GM12891 (cell line): ENCODE results near the gene ZBTB7A.

ENCODE experiments used
- DNase-seq: peaks from one replicate; pipeline ENCODE4 v3.0.0; 2011; ENCODE audit warnings: low spot score; ENCODE audit not compliant: insufficient read length
- FAIRE-seq: peaks from 2 replicates; lab custom pipeline; 2011; peaks lifted over from hg19 to GRCh38; lab: Jason Lieb, UNC
- PAX5 ChIP-seq: IDR thresholded peaks from 2 replicates; pipeline ENCODE4 v1.6.1; 2011; ENCODE audit warnings: low read length, moderate library complexity, mild to moderate bottlenecking; ENCODE audit not compliant: insufficient read depth, severe bottlenecking
- POLR2A ChIP-seq: IDR thresholded peaks from 2 replicates; pipeline ENCODE4 v1.6.1; 2011; ENCODE audit warnings: low read depth, low read length, control low read depth
- POLR2AphosphoS5 ChIP-seq: IDR thresholded peaks from 2 replicates; pipeline ENCODE4 v1.6.1; 2011; ENCODE audit warnings: low read depth, low read length, control low read depth
- POU2F2 ChIP-seq: IDR thresholded peaks from 2 replicates; pipeline ENCODE4 v1.6.1; 2011; ENCODE audit warnings: low read depth, mild to moderate bottlenecking, control low read depth, low read length, moderate library complexity
- SPI1 ChIP-seq: IDR thresholded peaks from 2 replicates; pipeline ENCODE4 v1.6.1; 2011; ENCODE audit warnings: low read depth, low read length, control low read depth
- TAF1 ChIP-seq: IDR thresholded peaks from 2 replicates; pipeline ENCODE4 v1.6.1; 2011; ENCODE audit warnings: low read depth, low read length, control low read depth

The ZBTB7A gene

GRCh38 chr19:4030981-4031380, 35.7 kb downstream of the ZBTB7A start:
- FAIRE-seq = no peak
- no peak for TF ChIP-seq SPI1
- no peak for TF ChIP-seq POLR2A
- no peak for TF ChIP-seq PAX5
- TF ChIP-seq TAF1 = no peak
- TF ChIP-seq POU2F2 = no peak
- no peak for TF ChIP-seq POLR2AphosphoS5
- DNase-seq = no peak

- TF ChIP-seq SPI1 (no peak), TAF1 (no peak), PAX5 (no peak), POLR2A (no peak), POLR2AphosphoS5 (no peak), POU2F2 (no peak)
- no peak for DNase-seq
- FAIRE-seq = no peak
Measured at GRCh38 chr19:4030552-4030951, 36.1 kb downstream of the ZBTB7A start.

DNA sequence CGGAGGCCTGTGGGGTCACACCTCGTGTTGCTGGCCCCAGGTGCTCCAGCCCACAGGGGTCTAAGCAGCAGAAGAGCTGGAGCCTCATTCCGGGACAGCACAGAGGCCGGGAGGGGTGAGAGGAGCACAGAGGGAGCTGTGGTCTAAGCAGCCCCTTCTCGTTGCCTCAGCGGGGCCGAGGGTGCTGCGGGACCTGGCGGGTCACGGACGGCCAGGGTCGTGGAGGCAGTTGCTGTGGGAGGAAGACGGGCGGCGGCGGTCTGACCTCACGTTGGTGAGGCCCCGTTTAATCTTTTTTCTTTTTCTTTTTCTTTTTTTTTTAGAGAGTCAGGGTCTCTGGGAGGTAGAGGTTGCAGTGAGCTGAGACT, 37.5 kb downstream of the ZBTB7A start:
- no peak for DNase-seq
- no peak for FAIRE-seq
- TF ChIP-seq POLR2A (no peak), PAX5 (no peak), TAF1 (no peak), POLR2AphosphoS5 (no peak), SPI1 (no peak), POU2F2 (no peak)

DNA sequence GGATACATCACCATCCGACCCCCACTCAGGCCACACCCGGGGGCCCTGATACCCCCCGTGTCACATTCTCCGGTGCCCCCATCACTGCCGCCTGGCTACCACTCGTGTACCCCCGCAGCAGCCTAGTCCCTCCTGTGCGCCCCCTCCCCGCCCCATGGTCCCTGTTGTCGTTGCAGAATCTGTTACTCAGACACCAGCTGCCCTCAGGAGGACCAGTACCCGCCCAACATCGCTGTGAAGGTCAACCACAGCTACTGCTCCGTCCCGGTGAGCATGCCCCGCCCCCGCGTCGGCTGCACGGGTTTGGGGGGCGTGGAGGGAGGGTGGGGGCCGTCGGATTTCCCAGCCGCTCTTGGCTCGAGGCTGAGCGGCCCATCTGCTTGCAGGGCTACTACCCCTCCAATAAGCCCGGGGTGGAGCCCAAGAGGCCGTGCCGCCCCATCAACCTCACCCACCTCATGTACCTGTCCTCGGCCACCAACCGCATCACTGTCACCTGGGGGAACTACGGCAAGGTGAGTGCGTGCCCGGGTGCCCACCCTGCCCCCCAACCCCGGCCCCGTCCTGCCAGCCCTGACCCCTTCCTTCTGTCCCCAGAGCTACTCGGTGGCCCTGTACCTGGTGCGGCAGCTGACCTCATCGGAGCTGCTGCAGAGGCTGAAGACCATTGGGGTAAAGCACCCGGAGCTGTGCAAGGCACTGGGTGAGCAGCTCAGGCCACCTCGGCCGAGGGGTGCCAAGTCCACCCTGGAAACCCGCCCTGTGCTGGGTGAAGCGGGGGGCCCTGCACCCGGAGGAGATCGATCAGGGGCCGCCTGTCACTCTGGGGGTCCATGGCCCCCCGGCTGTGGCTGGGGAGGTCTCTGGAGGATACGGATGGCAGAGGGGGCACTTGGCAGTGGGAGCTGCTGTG, 38.1 kb downstream of the ZBTB7A start:
- no peak for FAIRE-seq
- TF ChIP-seq PAX5 = no peak
- no peak for TF ChIP-seq POU2F2
- TF ChIP-seq TAF1 = no peak
- no peak for TF ChIP-seq SPI1
- no peak for TF ChIP-seq POLR2A
- no peak for TF ChIP-seq POLR2AphosphoS5
- no peak for DNase-seq

DNA sequence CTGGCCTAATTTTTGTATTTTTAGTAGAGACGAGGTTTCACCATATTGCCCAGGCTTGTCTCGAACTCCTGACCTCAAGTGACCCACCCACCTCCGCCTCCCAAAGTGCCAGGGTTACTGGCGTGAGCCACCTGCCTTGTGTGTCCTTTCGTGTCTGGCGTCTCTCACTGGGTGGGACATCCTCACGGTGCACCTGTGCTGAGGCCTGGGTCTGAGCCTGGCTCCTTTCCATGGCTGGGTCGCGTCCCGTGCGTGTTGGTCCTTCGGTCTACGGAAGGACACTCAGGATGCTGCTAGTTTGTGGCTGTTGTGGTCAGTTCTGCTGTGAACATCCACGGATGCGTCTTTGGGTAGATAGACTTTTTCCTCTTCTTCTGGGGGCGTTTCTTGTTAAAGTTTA, 39.6 kb downstream of the ZBTB7A start:
- FAIRE-seq (no peak), DNase-seq (no peak)
- no peak for TF ChIP-seq PAX5
- TF ChIP-seq TAF1 = no peak
- no peak for TF ChIP-seq POU2F2
- no peak for TF ChIP-seq SPI1
- no peak for TF ChIP-seq POLR2AphosphoS5
- no peak for TF ChIP-seq POLR2A

GRCh38 chr19:4025317-4025716, 41.4 kb downstream of the ZBTB7A start:
- TF ChIP-seq POLR2AphosphoS5 (no peak), SPI1 (no peak), POLR2A (no peak), PAX5 (no peak), TAF1 (no peak), POU2F2 (no peak)
- FAIRE-seq (no peak), DNase-seq (no peak)

- FAIRE-seq = no peak
- no peak for DNase-seq
- no peak for TF ChIP-seq SPI1
- no peak for TF ChIP-seq POU2F2
- no peak for TF ChIP-seq POLR2AphosphoS5
- no peak for TF ChIP-seq PAX5
- TF ChIP-seq POLR2A = no peak
- TF ChIP-seq TAF1 = no peak
Measured at GRCh38 chr19:4023600-4024398, 42.9 kb downstream of the ZBTB7A start.

- DNase-seq (no peak), FAIRE-seq (no peak)
- TF ChIP-seq PAX5 = no peak
- TF ChIP-seq POLR2AphosphoS5 = no peak
- TF ChIP-seq SPI1 = no peak
- no peak for TF ChIP-seq POU2F2
- no peak for TF ChIP-seq TAF1
- TF ChIP-seq POLR2A = no peak
Measured at GRCh38 chr19:4019578-4019977, 47.1 kb downstream of the ZBTB7A start.

- TF ChIP-seq POLR2AphosphoS5 (no peak), SPI1 (no peak), POU2F2 (no peak), PAX5 (no peak), TAF1 (no peak), POLR2A (no peak)
- FAIRE-seq (no peak), DNase-seq (no peak)
Measured at GRCh38 chr19:4018775-4019504, 47.8 kb downstream of the ZBTB7A start.
